GM19023 (cell line): Measurements from ENCODE around the gene CXXC1.
A peak's percentile ranks its signal among the peaks of the same experiment; 100 is the strongest.
"Not testable (repeated sequence)": the region's sequence is repeated elsewhere in the genome, so short reads cannot be mapped to it uniquely, and the experiment has no call there.

Experiments used
- ATAC-seq: cut with Tn5 transposase; IDR thresholded peaks from one replicate; pipeline ENCODE4 v1.9.1; 2021; ENCODE audit warnings: mild to moderate bottlenecking, moderate library complexity; ENCODE audit not compliant: unreplicated experiment

Gene CXXC1

DNA sequence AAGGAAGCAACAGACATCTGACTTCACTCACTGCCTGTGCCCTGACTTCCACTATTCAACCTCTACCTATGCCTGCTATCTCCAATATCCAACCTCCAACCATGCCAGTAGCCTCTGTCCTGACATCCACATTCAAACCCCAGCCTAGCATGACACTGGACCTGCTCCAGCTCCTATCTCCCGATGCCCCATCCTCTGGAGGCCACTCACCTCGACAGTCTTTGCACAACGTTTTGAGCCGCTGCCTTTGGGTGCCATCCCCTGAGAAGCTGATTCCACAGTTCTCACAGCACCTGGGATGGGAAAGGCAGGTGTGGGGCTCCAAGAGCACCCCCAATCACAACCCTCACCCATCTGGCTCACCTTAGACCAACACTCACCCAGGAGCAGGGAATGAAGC lies 11.0 kb downstream of the CXXC1 start:
- ATAC-seq: no peak

- no peak for ATAC-seq
Measured at GRCh38 chr18:50275503-50276036, 11.9 kb downstream of the CXXC1 start.

DNA sequence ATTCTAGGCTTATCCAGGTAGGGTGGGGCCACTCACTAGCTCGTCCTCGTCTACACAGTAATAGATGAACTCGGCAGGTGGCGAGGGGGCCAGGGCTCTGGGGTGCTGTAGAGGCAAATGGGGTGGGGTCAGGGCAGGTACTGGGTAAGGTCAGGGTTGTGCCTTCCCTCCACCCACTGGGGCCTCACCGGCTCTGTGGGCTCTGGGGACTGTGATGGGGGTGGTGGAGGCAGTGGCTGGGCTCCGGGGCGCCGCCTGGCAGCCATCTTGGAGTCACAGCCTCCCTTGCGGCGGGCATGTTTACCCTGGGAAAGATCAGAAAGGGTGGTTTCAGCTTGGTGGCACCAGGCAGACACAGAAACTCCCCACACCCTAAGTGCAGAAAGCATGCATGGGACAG lies 12.6 kb downstream of the CXXC1 start:
- no peak for ATAC-seq

DNA sequence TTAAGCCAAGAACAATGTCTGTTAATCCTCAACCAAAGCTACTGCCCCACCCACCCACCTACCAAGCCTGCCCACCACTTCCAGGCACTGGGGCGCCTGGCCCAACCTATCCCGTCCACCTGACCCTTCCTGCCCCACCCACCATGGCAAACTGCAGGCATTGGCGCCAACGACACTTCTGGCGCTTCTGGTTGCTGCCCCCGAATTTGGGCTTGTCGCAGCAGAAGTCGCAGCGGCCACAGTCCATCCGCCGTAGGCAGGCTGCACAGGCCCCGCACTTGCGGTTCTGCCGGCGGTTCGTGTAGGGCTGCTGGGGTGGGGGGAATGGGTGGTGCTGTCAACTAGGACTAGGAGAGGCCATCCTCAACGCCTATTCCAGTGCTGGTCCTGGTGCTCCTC lies 13.4 kb downstream of the CXXC1 start:
- ATAC-seq: no peak

DNA sequence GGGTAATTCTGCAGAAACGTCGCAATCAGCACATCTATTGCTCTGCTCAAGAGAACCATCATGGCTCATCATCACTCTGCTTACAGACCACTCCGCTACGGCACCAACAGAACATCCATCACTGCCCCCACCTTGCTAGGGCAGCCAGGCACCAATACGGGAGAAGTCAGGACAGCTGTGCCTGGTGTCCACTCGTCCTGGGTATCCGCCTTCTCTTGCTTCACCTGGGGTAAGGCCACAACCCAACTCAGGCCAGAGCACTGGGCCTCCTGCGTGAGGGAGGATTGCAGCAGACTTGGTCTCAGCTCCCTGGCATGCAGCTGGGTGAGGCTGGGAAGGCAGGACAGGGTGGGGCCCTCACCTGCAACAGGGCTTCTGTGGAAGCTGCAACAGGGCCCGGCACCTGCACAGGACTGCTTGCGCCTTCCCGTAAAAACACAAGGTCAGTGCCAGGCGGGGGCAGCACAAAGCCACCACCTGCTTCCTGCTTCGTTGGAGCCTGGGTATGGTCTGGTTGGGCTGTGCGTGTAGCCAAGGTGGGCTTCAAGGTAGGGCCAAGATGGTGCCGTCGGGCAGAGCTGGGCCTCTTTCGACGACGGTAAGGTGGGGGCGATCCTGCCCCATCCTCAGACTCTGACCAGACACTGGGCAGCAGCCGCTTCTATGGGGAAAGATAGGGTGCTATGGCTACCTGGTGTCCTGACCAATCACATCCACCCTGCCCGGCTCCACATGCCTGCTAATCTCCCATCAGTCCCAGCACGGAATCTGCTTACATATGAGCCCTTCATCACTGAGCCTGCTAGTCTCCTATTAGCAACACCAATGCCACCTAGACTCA lies 14.1 kb downstream of the CXXC1 start:
- no peak for ATAC-seq

GRCh38 chr18:50272568-50272967 lies 14.9 kb downstream of the CXXC1 start:
- no peak for ATAC-seq

GRCh38 chr18:50268022-50268747 lies 19.3 kb downstream of the CXXC1 start:
- peak; percentile 73 for ATAC-seq

- peak; percentile 77 for ATAC-seq
Measured at GRCh38 chr18:50266248-50266704, 21.2 kb downstream of the CXXC1 start, which contains the start of gene CFAP53. Gene CFAP53, minus strand, starts transcription at chr18:50266495. Its CDS starts 91 bp downstream, at chr18:50266404.

DNA sequence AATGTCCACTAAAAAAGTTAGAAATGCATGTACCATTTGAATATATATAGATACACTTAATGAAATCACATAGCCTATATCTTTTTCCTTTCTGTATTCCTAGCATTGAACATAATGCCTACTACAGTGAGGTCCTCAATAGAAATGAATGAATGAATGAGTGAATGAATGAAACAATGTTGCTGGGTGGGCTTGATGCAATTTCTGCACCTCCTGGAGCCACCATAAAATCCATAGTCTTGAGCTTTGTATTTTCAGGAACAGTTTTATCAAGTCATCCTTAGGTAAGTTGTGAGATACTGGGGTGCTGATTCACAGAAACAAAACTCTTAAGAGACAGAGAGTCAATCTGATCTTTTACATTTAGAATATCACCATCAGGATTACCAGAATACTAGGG lies 24.5 kb downstream of the CXXC1 start:
- no peak for ATAC-seq

DNA sequence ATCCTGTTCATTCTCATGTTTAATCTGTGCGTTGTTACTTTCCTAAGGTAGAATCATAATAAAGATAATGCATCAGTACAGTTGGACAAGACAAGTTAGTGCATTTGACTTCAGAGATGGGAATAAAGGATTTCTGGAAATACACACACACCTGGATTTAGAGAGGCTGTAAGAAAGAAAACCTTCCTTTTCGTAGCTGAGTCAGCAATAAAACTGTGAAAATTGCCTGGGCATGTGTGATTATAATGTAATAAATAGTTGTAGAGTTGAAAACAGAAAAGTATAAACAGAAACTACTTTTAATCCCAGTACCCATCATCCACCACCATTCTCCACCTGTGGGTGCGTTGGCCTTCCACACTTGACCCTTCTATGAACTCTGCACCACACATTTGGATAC lies 36.6 kb downstream of the CXXC1 start:
- no peak for ATAC-seq

- no peak for ATAC-seq
Measured at GRCh38 chr18:50249576-50249975, 37.9 kb downstream of the CXXC1 start.

DNA sequence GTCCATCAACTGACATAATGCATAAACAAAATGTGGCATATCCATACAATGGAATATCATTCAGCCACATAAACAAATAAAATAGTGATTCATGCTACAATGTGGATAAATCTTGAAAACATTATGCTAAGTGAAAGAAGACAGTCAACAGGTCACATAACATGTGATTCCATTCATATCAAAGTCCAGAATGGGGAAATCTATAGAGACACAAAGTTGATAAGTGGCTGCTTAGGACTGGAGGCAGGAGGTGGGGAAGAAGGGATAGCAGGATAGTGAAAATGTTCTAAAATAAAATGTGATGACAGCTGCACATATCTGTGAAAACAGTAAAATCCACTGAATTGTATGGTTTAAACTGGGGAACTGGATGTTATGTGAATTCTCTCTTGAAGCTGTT lies 39.9 kb downstream of the CXXC1 start:
- no peak for ATAC-seq

- not testable (repeated sequence) for ATAC-seq
Measured at GRCh38 chr18:50241768-50242167, 45.7 kb downstream of the CXXC1 start.

DNA sequence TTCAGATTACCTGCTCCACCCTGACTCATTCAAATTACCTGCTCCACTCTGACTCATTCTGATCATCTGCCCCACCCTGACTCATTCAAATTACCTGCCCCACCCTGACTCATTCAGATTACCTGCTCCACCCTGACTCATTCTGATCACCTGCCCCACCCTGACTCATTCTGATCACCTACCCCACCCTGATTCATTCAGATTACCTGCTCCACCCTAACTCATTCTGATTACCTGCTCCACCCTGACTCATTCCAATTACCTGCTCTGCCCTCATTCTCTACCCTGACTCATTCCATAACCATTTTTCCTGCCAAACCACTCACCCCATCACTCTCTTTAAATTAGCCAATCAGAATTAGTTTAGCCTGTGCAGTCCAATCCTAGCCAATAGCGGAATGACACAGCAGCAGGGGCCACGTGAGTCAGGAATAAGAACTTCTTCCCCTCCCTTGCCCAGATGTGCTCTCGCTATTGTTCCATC lies 47.4 kb downstream of the CXXC1 start:
- no peak for ATAC-seq

- no peak for ATAC-seq
Measured at GRCh38 chr18:50232419-50232818, 55.1 kb downstream of the CXXC1 start.
